Cardiac muscle cell (in vitro differentiated cells and primary cell): Measurements from ENCODE around the gene BBS9. TPM values are rescaled to one million over a fixed set of nuclear protein-coding genes. Genes with fewer than 3 reads are reported as not detected.

Source experiments
- DNase-seq, 2 donors: peaks; one replicate each; pipeline versions ENCODE4 v3.0.0 to v3.0.0-alpha.2; 2010 to 2017; ENCODE audit warnings: low read depth in 1 of 2, low spot score in 1 of 2
- H3K27ac ChIP-seq: fragments of 200-600 bp; sonication (generic); 2 replicates; pipeline ENCODE4 v1.5.1; 2016
- H3K27me3 ChIP-seq: fragments of 200-600 bp; sonication (generic); 2 replicates; pipeline ENCODE4 v1.6.0; 2016; ENCODE audit warnings: control low read depth
- H3K36me3 ChIP-seq: fragments of 200-600 bp; sonication (generic); 2 replicates; pipeline ENCODE4 v1.5.1; 2016; ENCODE audit warnings: control low read depth
- H3K4me1 ChIP-seq: fragments of 200-600 bp; sonication (generic); 2 replicates; pipeline ENCODE4 v1.8.1; 2017; ENCODE audit warnings: low read depth, mild to moderate bottlenecking, mixed run types
- H3K4me3 ChIP-seq: fragments of 200-600 bp; sonication (generic); 2 replicates; pipeline ENCODE4 v1.5.1; 2016; ENCODE audit warnings: mild to moderate bottlenecking
- H3K9me3 ChIP-seq: fragments of 200-600 bp; sonication (generic); 2 replicates; pipeline ENCODE4 v1.5.1; 2017; ENCODE audit warnings: low read depth, mild to moderate bottlenecking, control low read depth
- CTCF ChIP-seq: IDR thresholded peaks from 2 replicates; pipeline ENCODE4 v1.5.1; 2012; ENCODE audit warnings: low read depth, mild to moderate bottlenecking, low read length
- polyA plus RNA-seq: library from polyadenylated mRNA; unstranded; fragments of >200 nt; fragmentation: Nextera tagmentation; extraction: Ambion mirVana; gene quantifications from 2 replicates; pipeline ENCODE4 v1.2.1, GENCODE V29; 2016
- total RNA-seq: library from RNA; depleted of rRNA; stranded (reverse); fragments of >200 nt; gene quantifications from 2 replicates; pipeline ENCODE4 v1.2.3, GENCODE V29; 2016

BBS9 gene
- total and polyA plus RNA-seq, 2 experiments from 2014 or later = 9.8 to 13.2 TPM

DNA sequence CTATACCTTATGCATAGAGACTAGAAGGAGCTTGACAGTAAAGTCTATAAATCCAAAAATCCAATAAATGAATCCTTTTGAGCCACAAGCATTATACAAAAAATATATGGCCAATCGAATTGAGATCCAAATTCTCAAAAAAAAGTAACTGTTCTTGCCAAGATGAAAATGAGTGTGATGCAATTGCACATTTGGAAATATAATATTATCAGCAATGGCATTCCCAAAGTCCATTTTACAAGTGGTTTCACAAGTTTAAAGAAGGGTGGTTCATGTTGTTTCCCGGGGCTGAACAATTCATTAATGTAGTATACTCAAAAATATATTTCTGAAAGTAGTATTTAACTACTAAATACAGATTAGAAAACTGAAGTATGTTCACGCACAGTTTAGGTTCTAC lies 27.5 kb upstream of the BBS9 start:
- peaks cover 28% of the 10 kb centered on the region for H3K36me3 ChIP-seq
- DNase-seq = peak in 1 of 2 donors; percentile 64
- TF ChIP-seq CTCF = no peak

DNA sequence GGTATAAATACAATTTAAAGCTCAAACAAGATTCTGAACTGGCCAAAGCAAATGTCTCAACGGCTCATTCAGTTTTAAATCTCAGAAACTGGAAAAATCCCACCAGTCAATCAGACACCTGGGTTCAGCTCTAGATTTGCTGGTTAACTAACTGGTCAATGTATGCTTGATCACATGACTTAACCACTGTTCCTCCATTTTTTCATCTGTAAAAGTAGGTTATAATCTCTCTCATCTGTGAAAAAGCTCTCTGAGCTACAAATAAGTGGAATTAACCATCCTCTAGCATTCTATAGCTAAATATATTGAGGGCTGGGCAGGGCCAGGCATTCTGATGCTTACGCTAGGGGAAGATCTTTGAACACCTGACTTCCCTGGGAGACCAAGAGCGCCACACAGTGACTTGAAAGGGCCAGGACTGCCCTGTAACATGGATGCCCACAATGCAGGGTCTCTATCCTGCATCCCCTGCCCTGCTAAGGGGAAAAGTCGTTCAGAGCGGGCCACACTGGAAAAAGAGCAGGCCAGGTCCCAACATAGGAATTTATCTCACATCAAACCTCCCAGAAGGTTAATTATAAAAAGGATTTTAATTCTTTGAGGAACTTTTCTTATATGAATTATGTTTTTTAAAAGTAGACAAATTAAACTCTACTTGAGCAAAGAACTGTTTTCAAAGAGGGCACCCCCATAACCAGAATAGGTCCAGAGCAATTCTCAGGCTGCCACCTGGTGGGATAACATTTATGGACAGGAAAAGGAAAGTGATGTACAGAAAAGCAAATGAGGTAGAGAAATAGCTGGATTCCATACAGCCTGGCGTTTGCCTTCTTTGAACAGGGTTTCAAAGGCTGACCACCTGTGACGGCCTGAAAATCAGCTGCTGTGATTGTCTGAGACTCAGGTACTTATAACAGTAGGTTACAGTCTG lies 22.0 kb upstream of the BBS9 start:
- Histone ChIP-seq H3K36me3 (peaks cover 3% of the 10 kb centered on the region), H3K27ac (peak overlapping the region; percentile 7), H3K27me3 (no peaks in the 10 kb centered on the region), H3K9me3 (no peaks in the 10 kb centered on the region), H3K4me3 (peak overlapping the region; percentile 99), H3K4me1 (peaks cover 12% of the 10 kb centered on the region)
- TF ChIP-seq CTCF = peak; percentile 60
- DNase-seq = peak; percentile 59 to 69

More for the DNA sequence above, 27.5 kb upstream of the BBS9 start:
- Histone ChIP-seq H3K9me3 (no peaks in the 10 kb centered on the region), H3K27me3 (no peaks in the 10 kb centered on the region), H3K4me1 (peaks cover 4% of the 10 kb centered on the region), H3K4me3 (no peak overlapping the region), H3K27ac (no peak overlapping the region)

DNA sequence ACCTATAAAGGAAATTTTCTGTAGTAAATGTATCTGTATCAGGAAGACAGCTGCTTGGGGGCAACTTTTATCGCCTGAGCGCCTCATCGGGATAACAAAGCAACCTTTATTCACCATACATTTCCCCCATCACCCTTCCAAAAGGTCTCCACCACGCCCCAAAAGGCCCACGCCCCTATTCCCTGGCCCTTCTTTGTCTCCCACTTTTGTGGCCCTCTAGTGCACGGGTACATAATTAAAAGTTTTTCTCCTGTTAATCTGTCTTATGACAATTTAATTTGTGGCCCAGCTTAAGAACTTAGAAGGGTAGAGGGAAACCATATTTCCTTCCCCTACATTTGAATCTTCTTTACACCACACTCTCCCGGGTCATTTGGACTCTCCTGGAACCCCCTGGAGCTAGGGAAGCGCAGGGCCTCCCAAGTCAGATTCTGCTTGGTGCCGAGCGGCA lies 20.8 kb upstream of the BBS9 start:
- Histone ChIP-seq H3K9me3 (no peaks in the 10 kb centered on the region), H3K4me1 (peaks cover 12% of the 10 kb centered on the region), H3K36me3 (no peaks in the 10 kb centered on the region), H3K27me3 (no peaks in the 10 kb centered on the region), H3K27ac (peak overlapping the region; percentile 90), H3K4me3 (peak overlapping the region; percentile 99)
- peak; percentile 18 for TF ChIP-seq CTCF
- DNase-seq = no peak

DNA sequence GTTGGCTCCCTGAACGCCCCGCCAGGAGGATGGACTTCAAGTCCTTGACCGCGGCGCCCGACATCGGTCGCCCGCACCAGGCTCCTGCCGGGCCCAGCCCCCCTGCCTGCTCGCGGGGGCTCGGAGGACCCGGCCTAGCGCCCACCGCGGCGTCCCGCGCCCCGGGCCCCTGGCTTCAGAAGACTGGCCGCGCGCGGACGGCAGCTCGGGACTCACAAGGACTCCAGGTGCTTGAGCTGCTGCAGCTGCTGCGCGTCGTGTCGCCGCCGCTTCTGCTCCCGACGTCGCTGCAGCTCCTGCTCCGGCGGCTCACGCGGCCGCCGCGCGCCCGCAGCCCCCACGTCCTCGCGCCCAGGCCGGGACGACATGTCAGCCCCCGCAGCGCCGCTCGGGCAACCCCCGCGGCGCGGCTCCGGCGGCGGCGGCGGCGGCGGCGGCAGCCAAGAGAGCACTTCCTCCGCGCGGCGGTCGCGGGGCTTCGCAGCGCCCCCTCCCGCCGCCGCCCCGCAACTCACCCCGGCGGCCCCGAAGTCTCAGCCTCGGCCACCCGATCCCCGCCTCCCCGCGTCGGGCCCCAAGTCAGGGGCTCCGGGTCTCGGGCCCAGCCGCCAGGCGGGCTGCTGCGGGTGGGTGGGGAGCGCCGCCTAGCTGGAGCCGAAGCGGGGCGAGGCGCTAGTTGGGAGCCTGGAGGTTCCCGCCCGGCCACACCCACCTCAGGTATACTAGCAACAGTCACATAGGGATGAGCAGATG lies 20.2 kb upstream of the BBS9 start, which contains the start of gene RP9:
RP9 (minus strand) TSS at position 400 of the 753 bp plus-strand sequence; CDS start at position 368, 32 bp downstream.
- peak; percentile 70 to 92 for DNase-seq
- TF ChIP-seq CTCF = peak; percentile 40

DNA sequence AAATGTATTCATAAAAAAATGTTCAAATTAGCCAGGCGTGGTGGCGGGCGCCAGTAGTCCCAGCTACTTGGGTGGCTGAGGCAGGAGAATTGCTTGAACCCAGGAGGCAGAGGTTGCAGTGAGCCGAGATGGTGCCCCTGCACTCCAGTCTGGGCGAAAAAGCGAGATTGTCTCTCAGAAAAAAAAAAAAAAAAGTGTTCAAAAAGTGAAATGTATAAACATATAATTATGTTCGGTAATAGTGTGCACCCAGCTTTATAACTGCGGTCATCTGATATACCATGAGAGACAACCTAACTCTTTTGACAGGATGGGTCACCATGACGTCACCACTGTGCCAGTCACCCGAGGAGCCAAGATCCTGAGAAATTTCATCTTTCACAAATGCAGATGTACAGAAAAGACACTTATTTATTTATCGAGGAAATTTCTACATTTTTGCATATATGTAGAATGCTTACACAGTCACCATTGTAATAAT lies 19.6 kb upstream of the BBS9 start:
- peaks cover 12% of the 10 kb centered on the region for H3K4me1 ChIP-seq
- DNase-seq = peak in 1 of 2 donors; percentile 12
- TF ChIP-seq CTCF = no peak
- no peak overlapping the region for H3K27ac ChIP-seq
- no peaks in the 10 kb centered on the region for H3K27me3 ChIP-seq
- H3K4me3 ChIP-seq = peak overlapping the region; percentile 99
- no peaks in the 10 kb centered on the region for H3K36me3 ChIP-seq
- no peaks in the 10 kb centered on the region for H3K9me3 ChIP-seq

More for the DNA sequence above, 20.2 kb upstream of the BBS9 start, which contains the start of gene RP9:
- Histone ChIP-seq H3K9me3 (no peaks in the 10 kb centered on the region), H3K4me1 (peaks cover 12% of the 10 kb centered on the region), H3K4me3 (peak within 1 kb of the TSS; percentile 99), H3K36me3 (no peaks in the 10 kb centered on the region), H3K27ac (peak within 1 kb of the TSS; percentile 90), H3K27me3 (no peaks in the 10 kb centered on the region)
